NCI-H2227 (cell line): ENCODE results near the gene BRMS1L.
"Not testable (repeated sequence)": the region's sequence is repeated elsewhere in the genome, so short reads cannot be mapped to it uniquely, and the experiment has no call there.

Experiments
- DNase-seq: peaks from one replicate; lab custom pipeline; 2025; ENCODE audit not compliant: unreplicated experiment; lab: John Stamatoyannopoulos, UW

The BRMS1L gene

GRCh38 chr14:35826218-35826951, at the start of gene BRMS1L:
Gene BRMS1L, plus strand, starts transcription at chr14:35826338. Its CDS starts 179 bp downstream, at chr14:35826517.
- DNase-seq, result peak; percentile 99

GRCh38 chr14:35776823-35777222, 49.3 kb upstream of the BRMS1L start:
- DNase-seq, result no peak

GRCh38 chr14:35777550-35777949, 48.6 kb upstream of the BRMS1L start:
- DNase-seq, result not testable (repeated sequence)

- no peak for DNase-seq
These were observed 46.8 kb upstream of the BRMS1L start for GRCh38 chr14:35779368-35779767.

- DNase-seq, result no peak
These were observed 42.4 kb upstream of the BRMS1L start for GRCh38 chr14:35783699-35784098.

GRCh38 chr14:35786856-35787255, 39.3 kb upstream of the BRMS1L start:
- no peak for DNase-seq

GRCh38 chr14:35789651-35790050, 36.5 kb upstream of the BRMS1L start:
- no peak for DNase-seq

- no peak for DNase-seq
These were observed 28.3 kb upstream of the BRMS1L start for GRCh38 chr14:35797796-35798195.

- DNase-seq, result no peak
These were observed 19.9 kb upstream of the BRMS1L start for GRCh38 chr14:35806006-35806907.

- DNase-seq, result no peak
These were observed 18.8 kb upstream of the BRMS1L start for GRCh38 chr14:35807131-35807961.

- peak; percentile 38 for DNase-seq
These were observed 18.0 kb upstream of the BRMS1L start for GRCh38 chr14:35808076-35808637.

- peak; percentile 98 for DNase-seq
These were observed 17.2 kb upstream of the BRMS1L start, which contains the start of gene RALGAPA1 for GRCh38 chr14:35808638-35809563. Gene RALGAPA1, minus strand, starts transcription at chr14:35809295. Its CDS starts 460 bp downstream, at chr14:35808835.

- no peak for DNase-seq
These were observed 16.5 kb upstream of the BRMS1L start for GRCh38 chr14:35809597-35809996.

- no peak for DNase-seq
These were observed 15.2 kb upstream of the BRMS1L start for GRCh38 chr14:35810963-35811362.

GRCh38 chr14:35814371-35815005, 11.7 kb upstream of the BRMS1L start:
- DNase-seq, result peak; percentile 56

GRCh38 chr14:35818346-35819115, 7.6 kb upstream of the BRMS1L start:
- DNase-seq, result peak; percentile 54

GRCh38 chr14:35819591-35820540, 6.3 kb upstream of the BRMS1L start:
- DNase-seq, result no peak
